Measurements from ENCODE around the gene GNAT2.

- TF ChIP-seq CTCF (conservative IDR thresholded peaks at IDR 0.05 in 1 of 2, IDR thresholded peaks at IDR 0.05 in 1 of 2; ENCODE audit: low read depth in 1 of 2, low read length in 2 of 2) (no peak), EZH2 (IDR thresholded peaks at IDR 0.05; ENCODE audit: low read length, missing control alignments) (no peak)
These were observed 21.3 kb downstream of the GNAT2 start for GRCh38 chr1:109598156-109598555.
